ENCODE results near the gene MAP3K21.

MAP3K21 gene

DNA sequence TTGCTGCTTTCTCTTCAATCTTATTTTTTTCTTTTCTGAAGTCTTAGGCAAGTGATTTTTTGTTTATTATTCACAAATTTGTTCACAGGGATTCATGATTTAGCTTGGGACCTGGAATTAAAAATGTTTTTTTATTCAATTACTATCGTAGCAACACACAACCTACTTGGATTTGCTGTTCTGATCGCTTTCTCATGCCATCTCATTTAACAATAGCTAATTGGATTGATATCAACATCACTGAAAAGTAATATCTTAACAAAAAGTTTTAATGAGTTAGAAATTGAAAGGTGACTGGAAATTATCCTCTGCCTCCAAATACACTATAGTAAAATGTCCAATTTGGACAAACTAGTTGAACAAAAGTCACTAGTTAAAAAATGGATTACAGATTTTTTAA, 32.4 kb downstream of the MAP3K21 start:
- no peak for DNase-seq (ENCODE audit: low read depth)

GRCh38 chr1:233360525-233361102, 33.1 kb downstream of the MAP3K21 start:
- no peak for DNase-seq (ENCODE audit: low read depth)

DNA sequence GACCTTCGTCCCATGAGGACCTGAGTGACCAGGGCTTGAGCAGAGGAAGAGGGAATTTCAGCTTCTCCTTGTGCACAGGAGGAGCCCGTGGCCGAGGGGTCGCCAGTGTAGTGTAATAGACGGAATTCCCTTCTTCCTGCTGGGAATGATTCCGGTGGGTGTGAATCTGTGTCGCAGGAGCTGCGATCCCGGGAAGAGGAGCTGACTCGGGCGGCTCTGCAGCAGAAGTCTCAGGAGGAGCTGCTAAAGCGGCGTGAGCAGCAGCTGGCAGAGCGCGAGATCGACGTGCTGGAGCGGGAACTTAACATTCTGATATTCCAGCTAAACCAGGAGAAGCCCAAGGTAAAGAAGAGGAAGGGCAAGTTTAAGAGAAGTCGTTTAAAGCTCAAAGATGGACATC, 34.4 kb downstream of the MAP3K21 start:
- DNase-seq (ENCODE audit: low read depth) = no peak

GRCh38 chr1:233362743-233363142, 35.2 kb downstream of the MAP3K21 start:
- no peak for DNase-seq (ENCODE audit: low read depth)

DNA sequence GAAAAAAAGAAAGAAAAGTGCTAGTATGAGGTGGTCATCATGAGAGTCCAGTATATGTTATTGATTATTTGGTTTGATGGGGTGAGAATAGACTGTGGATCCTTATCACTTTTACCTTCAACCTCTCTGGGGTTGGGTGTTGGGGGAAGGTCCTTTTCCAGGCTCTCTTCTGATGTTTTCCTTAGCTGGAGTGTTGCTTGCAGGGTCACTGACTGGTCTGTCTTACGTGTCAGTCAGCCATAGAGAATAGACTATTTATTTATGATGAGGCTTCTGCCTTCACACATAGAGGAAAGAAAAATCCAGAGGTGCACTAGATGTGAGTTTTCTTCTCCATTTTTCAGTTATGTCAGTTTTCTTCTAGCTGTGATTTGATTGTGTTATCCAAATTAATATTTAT, 36.5 kb downstream of the MAP3K21 start:
- no peak for DNase-seq (ENCODE audit: low read depth)

DNA sequence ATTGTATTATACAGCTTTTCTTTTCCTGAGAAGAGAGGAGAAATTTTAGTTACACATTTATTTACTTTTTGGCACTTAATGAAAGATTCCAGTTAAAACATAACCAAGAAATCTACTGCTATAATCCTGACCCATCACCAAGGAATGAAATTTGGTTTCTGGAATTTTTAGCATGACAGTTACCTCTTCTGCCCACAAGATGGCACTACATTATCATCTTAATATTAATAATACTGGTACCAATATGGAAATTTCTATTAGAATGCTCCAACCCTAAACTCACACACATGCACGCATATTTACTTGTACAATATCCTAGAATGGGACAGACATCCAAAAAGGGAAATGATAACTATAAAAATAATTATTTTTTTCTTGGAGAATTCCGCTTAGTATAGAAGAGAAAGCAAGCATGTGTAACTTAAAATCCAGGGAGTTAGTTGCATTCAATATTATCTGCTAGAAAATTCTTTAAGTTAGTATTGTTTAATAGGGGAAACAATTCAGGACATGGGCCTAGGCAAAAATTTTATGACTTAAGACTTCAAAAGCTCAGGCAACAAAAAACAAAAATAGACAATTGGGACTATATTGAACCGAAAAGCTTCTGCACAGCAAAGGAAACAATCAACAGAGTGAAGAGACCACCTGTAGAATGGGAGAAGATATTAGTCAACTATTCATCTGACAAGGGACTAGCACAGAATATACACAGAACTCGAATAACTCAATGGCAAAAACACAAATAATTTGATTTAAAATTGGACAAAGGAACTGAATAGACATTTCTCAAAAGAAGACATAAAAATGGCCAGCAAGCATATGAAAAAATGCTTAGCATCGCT, 37.4 kb downstream of the MAP3K21 start:
- DNase-seq (ENCODE audit: low read depth) = no peak

DNA sequence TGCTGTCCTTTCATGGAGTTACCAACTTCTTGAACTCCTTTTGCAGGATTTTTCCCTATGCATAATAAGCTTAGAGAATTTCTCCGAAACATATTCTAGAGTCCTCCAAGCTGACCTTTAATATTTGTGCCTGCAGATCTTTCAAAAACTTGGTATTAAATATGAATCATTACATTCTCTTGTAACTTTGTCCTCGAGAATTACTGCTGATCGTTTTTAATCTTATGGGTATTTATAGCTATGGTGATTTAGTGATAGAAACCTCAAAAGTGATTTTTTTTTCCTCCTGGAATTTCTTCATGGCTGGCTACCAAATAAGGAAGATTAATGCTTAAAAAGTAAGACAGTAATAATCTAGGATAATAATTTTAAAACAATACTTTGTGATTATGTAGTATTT, 39.1 kb downstream of the MAP3K21 start:
- DNase-seq (ENCODE audit: low read depth) = no peak

DNA sequence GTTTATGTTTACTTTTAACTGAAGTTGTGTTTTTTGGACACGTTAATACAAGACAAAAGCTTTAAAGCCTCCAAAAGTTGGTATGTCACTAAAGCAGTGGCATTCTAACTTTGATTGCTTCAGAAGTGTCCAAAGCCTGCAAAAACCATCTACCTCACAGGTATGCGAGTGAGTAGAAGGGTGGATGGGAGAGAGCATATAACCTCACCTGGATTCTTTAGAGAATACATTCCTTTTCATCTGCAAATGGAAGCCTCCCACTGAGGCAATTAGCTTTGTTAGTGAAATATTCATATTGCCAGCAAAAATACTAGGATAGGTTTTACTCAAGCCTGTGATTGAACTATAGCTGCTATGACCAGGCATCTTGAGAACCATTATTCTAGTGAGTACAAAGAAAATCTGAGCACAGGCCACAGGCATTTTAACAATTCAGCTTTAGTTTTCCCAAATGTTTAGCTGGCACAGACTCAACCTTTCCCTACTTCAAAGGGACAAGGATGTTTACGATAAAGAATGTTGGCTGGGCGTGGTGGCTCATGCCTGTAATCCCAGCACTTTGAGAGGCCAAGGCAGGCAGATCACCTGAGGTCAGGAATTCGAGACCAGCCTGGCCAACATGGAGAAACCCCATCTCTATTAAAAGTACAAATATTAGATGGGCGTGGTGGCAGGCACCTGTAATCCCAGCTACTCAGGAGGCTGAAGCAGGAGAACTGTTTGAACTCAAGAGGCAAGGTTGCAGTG, 39.7 kb downstream of the MAP3K21 start:
- no peak for DNase-seq (ENCODE audit: low read depth)

DNA sequence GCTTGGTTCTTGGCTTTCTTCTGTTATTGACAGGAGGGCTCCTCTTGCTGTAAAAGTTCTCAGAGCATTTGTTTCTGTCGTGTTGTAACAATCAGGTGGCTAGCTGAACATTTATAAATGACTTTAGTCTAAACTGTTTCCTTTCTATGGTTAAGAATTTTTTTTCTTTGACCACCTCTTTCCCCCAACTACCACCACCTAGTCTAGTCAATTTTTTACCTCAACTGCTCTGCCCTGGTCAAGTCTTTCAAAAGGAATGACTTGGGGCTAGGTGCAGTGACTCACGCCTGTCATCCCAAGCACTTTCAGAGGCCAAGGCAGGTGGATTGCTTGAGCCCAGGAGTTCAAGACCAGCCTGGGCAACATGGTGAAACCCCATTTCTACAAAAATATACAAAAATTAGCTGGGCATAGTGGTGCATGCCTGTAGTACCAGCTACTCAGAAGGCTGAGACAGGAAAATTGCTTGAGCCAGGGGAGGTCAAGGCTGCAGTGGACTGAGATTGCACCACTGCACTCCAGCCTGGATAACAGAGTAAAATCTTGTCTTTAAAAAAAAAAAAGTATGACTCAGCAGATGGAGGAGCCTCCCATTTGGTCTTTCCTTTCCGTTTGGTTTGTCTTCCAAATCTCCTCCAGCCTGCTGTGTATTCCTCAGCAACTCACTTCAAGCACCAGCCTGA, 40.7 kb downstream of the MAP3K21 start:
- no peak for DNase-seq (ENCODE audit: low read depth)

GRCh38 chr1:233368789-233369130, 41.2 kb downstream of the MAP3K21 start:
- DNase-seq (ENCODE audit: low read depth) = no peak

- no peak for DNase-seq (ENCODE audit: low read depth)
Measured at GRCh38 chr1:233372218-233373120, 44.9 kb downstream of the MAP3K21 start.

DNA sequence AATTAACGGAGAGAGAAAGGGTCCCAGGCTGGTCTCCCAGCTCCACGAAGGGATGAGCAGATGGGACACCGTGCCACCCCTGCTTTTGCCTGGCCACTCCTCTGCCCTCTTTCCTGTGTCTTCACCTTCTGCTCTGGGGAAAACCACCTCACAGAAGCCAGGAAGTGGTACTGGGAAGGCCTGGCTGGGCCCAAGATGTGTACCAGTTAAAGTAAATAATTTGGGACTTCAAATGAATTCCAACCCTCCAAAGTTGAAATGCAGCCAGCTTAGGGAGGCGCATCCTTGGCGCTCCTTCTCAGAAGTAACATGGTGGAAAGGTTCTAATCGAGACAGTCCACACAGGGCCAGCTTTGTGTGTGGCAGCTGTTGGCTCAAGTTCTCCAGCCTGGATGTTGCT, 45.7 kb downstream of the MAP3K21 start:
- DNase-seq (ENCODE audit: low read depth) = no peak

GRCh38 chr1:233375653-233376052, 48.1 kb downstream of the MAP3K21 start:
- no peak for DNase-seq (ENCODE audit: low read depth)

DNA sequence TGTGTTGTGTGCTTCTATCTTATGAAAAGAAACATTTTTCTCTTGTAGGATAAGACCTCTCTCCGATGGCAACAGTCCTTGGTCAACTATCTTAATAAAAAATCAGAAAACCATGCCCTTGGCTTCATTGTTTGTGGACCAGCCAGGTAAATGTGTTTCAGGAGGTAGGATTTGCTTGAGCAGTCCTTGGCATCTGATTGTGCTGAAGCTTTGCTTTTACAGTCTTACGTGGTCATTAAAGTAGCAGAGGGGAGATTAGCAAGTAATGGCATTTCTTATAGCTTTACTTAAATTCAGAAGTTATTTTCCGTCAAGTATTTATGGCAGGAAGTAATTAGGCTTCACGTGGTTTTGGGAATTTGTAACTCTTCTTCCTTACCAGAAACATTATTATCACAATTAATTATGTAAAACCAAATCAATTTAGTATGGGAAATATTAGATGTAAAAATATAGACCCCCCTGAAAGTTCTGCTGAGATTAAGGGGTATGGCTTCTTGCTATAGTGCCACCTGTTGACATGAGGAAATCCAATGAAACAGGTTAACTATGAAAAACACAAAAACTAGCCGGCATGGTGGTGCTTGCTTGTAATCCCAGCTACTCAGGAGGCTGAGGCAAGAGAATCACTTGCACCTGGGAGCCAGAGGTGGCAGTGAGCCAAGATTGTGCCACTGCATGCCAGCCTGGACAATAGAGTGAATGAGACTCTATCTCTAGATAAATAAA, 49.0 kb downstream of the MAP3K21 start:
- no peak for DNase-seq (ENCODE audit: low read depth)

DNA sequence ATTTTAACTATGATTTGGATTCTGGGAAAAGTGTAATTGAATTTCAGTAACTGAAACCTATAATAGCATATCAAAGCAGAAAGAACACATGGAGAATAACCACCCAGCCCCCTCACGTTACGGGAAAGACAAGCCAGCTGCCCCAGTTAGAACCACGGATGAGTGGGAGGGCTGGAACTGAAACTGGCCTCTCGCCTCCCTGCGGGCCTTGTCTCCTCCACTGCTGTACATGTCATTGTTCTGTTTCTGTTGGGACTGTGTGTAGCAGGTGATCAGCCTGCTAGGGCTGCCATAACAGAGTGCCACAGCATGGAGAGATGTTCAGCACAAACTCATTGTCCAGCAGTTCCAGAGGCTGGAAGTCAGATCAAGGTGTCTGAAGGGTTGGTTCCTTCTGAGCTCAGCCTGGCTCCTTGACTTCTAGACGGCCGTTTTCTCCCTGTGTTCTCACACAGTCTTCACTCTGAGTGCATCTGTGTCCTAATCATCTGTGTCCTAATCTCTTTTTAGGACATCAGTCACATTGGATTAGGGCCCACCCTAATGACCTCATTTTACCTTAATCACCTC, 52.4 kb downstream of the MAP3K21 start:
- DNase-seq (ENCODE audit: low read depth) = no peak

GRCh38 chr1:233381806-233382205, 54.3 kb downstream of the MAP3K21 start:
- no peak for DNase-seq (ENCODE audit: low read depth)

- DNase-seq (ENCODE audit: low read depth) = no peak
Measured at GRCh38 chr1:233383984-233384383, 56.5 kb downstream of the MAP3K21 start.

GRCh38 chr1:233386336-233386735, 58.8 kb downstream of the MAP3K21 start:
- no peak for DNase-seq (ENCODE audit: low read depth)

DNA sequence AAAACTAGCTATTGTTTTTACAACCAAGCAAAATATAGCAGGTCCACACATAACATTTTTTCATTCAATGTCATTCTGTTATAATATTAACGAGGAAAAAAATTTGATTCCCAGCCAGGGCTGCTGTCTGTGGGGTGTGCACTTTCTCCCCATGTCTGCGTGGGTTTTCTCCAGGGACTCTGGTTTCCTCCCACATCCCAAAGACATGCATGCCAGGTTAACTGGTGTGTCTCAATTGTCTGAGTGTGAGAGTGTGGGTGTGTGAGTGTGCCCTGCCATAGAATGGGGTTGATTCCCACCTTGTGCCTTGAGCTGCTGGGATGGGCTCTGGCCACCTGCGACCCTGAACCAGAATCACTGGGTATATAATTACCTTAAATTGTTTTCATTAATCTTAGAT, 60.1 kb downstream of the MAP3K21 start:
- no peak for DNase-seq (ENCODE audit: low read depth)

DNA sequence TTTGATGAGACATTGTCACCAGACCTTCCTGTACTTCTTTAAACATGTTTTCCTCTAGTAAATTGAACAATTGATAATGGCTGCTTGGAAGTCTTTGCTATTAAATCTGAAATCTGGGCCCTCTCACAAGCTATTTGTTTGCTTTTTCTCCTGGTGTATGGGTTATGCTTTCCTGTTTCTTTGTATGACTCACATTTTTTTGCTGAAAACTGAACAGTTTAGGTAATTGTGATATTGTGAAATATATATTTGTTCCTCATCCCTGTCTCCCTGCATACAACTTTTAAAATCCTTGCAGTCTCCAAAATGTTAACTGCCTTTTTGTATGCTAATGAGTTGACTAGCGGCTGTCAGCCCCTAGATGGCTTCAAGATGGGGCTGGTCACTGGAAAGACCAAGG, 61.6 kb downstream of the MAP3K21 start:
- no peak for DNase-seq (ENCODE audit: low read depth)

GRCh38 chr1:233389893-233390292, 62.4 kb downstream of the MAP3K21 start:
- DNase-seq (ENCODE audit: low read depth) = no peak
